ENCODE results near the gene TWF2. TPM values are rescaled to one million over a fixed set of nuclear protein-coding genes. Genes with fewer than 3 reads are reported as not detected.
"Not testable (repeated sequence)": the region's sequence is repeated elsewhere in the genome, so short reads cannot be mapped to it uniquely, and the experiment has no call there.

The TWF2 gene
- total RNA-seq (2014; rRNA removed), result 136 and 145 TPM in 2 replicates
- polyA plus RNA-seq (2012), result 106 TPM

- DNase-seq (ENCODE audit: low read depth), result peak; percentile 70
Measured at GRCh38 chr3:52238761-52239701, at the start of gene TWF2. TWF2 (minus strand) TSS chr3:52239158; CDS start chr3:52239016, 142 bp downstream.

- DNase-seq (ENCODE audit: low read depth), result no peak
Measured at GRCh38 chr3:52288674-52289073, 49.7 kb upstream of the TWF2 start.

GRCh38 chr3:52286777-52287110, 47.8 kb upstream of the TWF2 start:
- DNase-seq (ENCODE audit: low read depth), result peak; percentile 8

- not testable (repeated sequence) for DNase-seq (ENCODE audit: low read depth)
Measured at GRCh38 chr3:52284051-52284450, 45.1 kb upstream of the TWF2 start.

GRCh38 chr3:52283306-52283705, 44.3 kb upstream of the TWF2 start:
- DNase-seq (ENCODE audit: low read depth), result no peak

GRCh38 chr3:52281981-52282801, 43.2 kb upstream of the TWF2 start:
- peak; percentile 30 for DNase-seq (ENCODE audit: low read depth)

GRCh38 chr3:52280050-52280461, 41.1 kb upstream of the TWF2 start:
- DNase-seq (ENCODE audit: low read depth), result peak; percentile 88

GRCh38 chr3:52279596-52279995, 40.6 kb upstream of the TWF2 start:
- DNase-seq (ENCODE audit: low read depth), result no peak

GRCh38 chr3:52278510-52279069, 39.6 kb upstream of the TWF2 start, which contains the start of gene WDR82:
WDR82 (minus strand) TSS chr3:52278649; CDS start chr3:52278361, 288 bp downstream.
- DNase-seq (ENCODE audit: low read depth), result peak; percentile 90

- DNase-seq (ENCODE audit: low read depth), result peak; percentile 55
Measured at GRCh38 chr3:52277972-52278509, 39.1 kb upstream of the TWF2 start.

GRCh38 chr3:52277071-52277964, 38.4 kb upstream of the TWF2 start:
- peak; percentile 64 for DNase-seq (ENCODE audit: low read depth)

- DNase-seq (ENCODE audit: low read depth), result not testable (repeated sequence)
Measured at GRCh38 chr3:52274781-52275180, 35.8 kb upstream of the TWF2 start.

GRCh38 chr3:52272831-52273230, 33.9 kb upstream of the TWF2 start:
- DNase-seq (ENCODE audit: low read depth), result no peak

GRCh38 chr3:52272172-52272571, 33.2 kb upstream of the TWF2 start:
- not testable (repeated sequence) for DNase-seq (ENCODE audit: low read depth)

- no peak for DNase-seq (ENCODE audit: low read depth)
Measured at GRCh38 chr3:52270252-52270754, 31.3 kb upstream of the TWF2 start.

- DNase-seq (ENCODE audit: low read depth), result no peak
Measured at GRCh38 chr3:52269776-52270175, 30.8 kb upstream of the TWF2 start.

- DNase-seq (ENCODE audit: low read depth), result no peak
Measured at GRCh38 chr3:52268036-52268435, 29.1 kb upstream of the TWF2 start.

GRCh38 chr3:52265387-52265786, 26.4 kb upstream of the TWF2 start:
- no peak for DNase-seq (ENCODE audit: low read depth)

- DNase-seq (ENCODE audit: low read depth), result no peak
Measured at GRCh38 chr3:52262447-52262846, 23.5 kb upstream of the TWF2 start.

GRCh38 chr3:52259448-52259847, 20.5 kb upstream of the TWF2 start:
- DNase-seq (ENCODE audit: low read depth), result no peak
